NCI-H2171 treated with DMSO at 0.1 percent for 48 hours (cell line): ENCODE results near the gene PARD3B.

Experiments
- DNase-seq: peaks from one replicate; lab custom pipeline; 2025; lab: John Stamatoyannopoulos, UW

The PARD3B gene

GRCh38 chr2:205610437-205610836 is 1065.2 kb downstream of the PARD3B start:
- no peak for DNase-seq

- no peak for DNase-seq
These were observed 1067.4 kb downstream of the PARD3B start for GRCh38 chr2:205612636-205613035.

- DNase-seq, result no peak
These were observed 1068.8 kb downstream of the PARD3B start for GRCh38 chr2:205613970-205614559.

DNA sequence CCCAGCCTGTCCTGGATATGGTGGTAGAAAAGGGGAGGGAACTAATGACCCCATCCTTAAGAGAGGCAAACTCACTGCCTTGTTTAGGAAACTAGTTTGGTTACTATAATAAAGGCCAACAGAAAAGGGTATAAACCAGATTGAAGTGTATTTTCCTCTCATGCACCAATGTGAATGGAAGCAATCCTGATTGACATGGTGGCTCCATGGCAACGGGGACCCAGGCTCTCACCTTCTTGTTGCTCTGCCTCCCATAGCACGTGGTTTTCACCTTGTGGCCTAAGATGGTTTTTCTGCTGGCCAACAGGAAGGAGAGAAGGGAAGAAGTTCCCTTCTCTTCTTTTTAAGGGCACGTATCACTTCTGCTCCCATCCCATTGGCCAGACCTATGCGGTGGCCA is 1069.7 kb downstream of the PARD3B start:
- no peak for DNase-seq

GRCh38 chr2:205617905-205618304 is 1072.6 kb downstream of the PARD3B start:
- DNase-seq, result no peak

- DNase-seq, result no peak
These were observed 1074.3 kb downstream of the PARD3B start for GRCh38 chr2:205619600-205619999.

- DNase-seq, result no peak
These were observed 1081.8 kb downstream of the PARD3B start for GRCh38 chr2:205627085-205627484.

- no peak for DNase-seq
These were observed 1083.1 kb downstream of the PARD3B start for GRCh38 chr2:205628422-205628821.

DNA sequence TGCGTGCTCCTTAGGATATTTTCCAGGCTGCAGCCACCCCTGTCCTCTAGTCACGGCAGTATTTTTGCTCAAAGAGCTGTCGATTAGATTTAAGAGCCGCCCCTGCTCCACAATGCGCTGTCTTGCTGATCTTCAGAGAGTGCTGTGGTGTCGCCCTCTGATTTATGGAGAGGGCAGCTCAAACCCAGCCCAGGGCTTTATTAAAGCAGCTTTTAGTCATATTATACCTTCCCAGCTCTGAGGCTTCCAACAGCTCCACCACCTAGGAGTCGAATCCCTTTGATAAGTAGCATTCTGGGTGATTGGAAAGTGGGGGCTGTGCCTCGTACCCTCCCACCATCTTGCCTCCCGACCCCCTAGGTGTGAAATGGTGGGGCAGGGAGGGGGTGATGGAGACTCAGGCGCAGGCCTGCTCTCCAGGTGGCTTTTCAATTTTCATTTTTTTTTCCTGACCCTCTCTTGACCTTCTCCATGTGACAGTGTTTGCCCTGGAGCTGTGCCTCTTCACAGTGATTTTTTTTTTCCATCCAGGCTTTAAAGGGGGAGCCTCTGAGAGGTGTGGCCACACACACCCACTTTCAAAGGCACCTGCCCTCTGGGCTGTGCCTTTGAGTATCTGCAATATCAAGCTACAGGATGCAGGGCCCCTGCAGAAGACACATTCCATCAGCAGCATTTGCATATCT is 1084.0 kb downstream of the PARD3B start:
- DNase-seq, result peak; percentile 38

DNA sequence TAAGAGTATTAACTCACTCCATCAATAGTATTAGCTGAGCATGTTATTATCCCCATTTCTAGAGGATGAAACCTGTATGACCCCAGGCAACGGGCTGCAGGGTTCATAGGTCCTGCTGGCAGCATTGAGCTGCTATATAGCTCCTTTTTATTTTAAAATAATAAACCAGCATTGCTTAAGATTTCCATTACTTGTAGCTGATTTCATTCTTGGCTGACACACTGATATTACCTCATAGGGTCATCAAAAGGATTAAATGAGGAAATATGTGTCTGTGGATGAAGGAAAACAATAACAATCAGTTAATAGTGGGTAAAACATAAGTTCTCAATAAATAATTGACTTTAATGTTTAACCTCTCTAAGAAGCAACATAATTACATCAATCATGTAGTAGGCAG is 1088.7 kb downstream of the PARD3B start:
- no peak for DNase-seq

- no peak for DNase-seq
These were observed 1091.5 kb downstream of the PARD3B start for GRCh38 chr2:205636549-205637319.

- DNase-seq, result no peak
These were observed 1092.0 kb downstream of the PARD3B start for GRCh38 chr2:205637320-205637602.

GRCh38 chr2:205637779-205638503 is 1092.7 kb downstream of the PARD3B start:
- no peak for DNase-seq

DNA sequence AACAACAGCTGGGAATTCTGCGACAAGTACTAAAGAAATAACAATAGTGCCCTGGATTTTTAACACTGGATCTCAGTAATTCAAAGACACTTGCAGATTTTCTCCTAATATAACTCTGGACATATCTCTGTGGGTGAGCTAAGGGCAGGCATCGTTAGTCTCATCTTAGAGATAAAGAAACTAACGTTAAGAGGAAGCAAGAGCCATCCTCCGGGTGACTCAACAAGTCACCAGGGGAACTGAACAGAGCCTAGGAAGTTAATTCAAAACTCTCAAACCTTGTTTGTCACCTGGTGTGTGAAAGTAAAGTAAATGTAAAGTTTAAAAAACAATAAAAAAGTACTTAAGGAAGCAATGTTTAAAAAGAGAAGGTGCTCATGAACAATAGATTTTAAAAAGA is 1095.4 kb downstream of the PARD3B start:
- DNase-seq, result no peak

GRCh38 chr2:205642599-205643356 is 1097.5 kb downstream of the PARD3B start:
- DNase-seq, result no peak

DNA sequence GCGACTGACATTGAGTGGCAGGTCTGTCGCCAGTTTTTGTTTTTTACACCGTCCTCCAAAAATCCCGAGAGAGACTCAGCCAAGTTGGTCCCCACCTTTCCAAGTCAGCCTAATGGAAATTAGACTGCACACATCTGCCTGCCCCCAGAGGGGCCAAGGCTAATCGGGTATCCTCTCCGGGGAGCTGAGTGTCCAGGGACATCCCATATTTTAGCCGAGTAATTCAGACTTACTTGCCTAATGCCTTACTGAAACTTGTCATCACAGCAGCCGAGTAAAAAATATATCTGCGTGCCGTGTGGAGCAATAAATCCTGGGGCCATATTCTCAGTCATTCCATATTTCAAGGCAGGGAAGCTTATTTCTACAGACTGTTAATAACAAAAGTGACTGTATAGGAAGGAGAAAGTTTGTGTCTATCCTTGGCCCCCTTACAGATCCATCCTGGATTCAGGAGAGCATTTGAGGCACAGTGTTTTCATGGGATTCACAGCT is 1098.2 kb downstream of the PARD3B start:
- no peak for DNase-seq

DNA sequence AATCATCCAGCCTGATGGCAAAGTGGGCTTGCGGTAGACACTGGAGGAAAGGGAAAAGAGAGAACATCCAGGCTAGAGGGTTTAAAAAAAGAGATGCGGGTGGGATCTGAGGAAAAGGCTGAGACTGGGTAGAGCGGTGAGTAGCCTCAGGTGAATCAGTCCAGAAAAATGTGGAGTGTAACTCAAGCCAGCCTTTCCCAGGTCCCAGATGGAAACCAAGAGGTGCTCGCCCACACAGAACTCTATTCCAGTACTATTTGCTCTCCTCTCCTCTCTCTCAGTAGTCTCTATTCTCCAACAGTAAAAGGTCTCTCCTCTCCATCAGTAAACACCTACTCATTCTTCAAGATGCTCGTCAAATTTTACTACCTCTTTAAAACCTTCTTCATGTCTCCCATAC is 1098.7 kb downstream of the PARD3B start:
- no peak for DNase-seq

- no peak for DNase-seq
These were observed 1101.4 kb downstream of the PARD3B start for GRCh38 chr2:205646680-205647079.

- DNase-seq, result no peak
These were observed 1105.2 kb downstream of the PARD3B start for GRCh38 chr2:205650450-205650849.

- no peak for DNase-seq
These were observed 1105.7 kb downstream of the PARD3B start for GRCh38 chr2:205650931-205651330.

GRCh38 chr2:205651719-205652118 is 1106.4 kb downstream of the PARD3B start:
- DNase-seq, result no peak
